Measurements from ENCODE around the gene ABHD4.
"Not testable (repeated sequence)": the region's sequence is repeated elsewhere in the genome, so short reads cannot be mapped to it uniquely, and the experiment has no call there.

Gene ABHD4

DNA sequence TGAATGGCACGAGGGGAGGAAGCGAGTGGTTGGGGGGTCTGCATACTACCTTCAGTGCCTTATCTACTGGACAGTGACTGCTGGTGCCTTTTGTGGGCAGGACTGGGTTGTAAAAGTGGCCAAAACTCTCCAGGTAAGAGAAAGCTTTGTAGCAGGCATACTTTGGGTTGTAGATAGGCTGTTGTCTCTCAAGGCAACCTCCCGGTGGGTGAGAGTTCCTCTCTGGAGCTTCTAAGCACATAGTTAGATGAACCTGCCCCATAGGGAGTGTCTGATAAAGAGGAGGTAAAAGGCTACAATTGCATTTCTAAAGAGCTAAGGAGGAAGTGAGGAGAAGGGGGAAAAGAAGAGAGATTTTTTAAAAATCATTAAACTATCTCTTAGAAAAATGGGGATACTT is 4.9 kb upstream of the ABHD4 start:
- DNase-seq = no peak

DNA sequence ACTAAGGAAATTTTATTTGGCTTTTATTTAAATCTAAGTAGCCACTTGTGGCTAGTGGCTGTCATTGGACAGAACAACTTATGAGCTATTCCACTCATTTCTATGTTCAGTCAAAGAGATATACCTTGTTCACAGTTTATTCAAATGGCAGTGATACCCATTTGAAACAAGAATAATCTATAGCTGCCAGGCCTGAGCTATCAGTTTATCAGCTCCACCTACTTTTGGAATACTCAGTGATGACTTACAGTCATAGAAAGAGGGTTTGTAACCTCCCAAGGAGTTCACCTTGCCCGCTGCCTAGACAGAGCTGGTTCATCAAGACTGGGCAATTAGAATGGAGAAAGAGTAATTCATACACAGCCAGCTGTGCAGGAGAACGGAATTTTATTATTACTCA is 4.5 kb upstream of the ABHD4 start:
- DNase-seq = no peak

DNA sequence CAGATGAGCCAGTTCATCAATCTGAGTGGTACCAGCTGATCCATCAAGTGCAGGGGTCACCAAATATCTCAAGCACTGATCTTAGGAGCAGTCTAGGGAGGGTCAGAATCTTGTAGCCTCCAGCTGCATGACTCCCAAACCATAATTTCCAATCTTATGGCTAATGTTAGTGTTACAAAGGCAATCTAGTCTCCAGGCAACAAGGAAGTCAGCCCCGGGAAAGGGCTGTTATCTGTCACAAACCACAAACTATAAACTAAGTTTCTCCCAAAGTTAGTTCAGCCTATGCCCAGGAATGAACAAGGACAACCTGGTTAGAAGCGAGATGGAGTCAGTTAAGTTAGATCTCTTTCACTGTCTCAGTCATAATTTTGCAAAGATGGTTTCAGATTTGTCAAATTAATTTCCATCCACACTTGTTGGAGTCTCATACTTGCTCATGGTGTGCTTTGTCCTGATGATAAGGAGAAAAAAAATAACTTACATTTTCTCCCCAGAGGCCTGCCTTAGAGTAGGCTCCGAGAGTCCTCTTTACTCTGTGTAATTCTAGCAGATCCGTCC is 3.9 kb upstream of the ABHD4 start:
- DNase-seq = no peak

DNA sequence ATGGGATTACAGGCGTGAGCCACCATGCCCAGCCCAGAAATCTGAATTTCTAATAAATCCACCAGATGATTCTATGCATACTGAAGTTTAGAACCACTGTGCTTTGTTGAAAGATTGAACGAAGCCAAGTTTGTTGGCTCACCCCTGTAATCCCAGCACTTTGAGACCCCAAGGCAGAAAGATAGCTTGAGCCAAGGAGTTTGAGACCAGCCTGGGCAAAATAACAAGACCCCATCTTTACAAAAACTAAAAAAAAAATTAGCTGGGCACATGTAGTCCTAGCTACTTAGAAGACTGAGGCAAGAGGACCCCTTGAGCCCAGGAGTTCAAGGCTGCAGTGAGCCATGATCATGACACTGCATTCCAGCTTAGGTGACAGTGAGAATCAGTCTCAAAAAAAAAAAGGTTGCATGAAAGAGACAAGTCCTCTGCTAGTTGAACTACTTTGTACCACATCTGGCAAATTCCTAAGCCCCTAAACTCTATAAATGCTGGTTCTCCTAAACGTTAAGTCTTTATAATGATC is 1.7 kb upstream of the ABHD4 start:
- no peak for DNase-seq

DNA sequence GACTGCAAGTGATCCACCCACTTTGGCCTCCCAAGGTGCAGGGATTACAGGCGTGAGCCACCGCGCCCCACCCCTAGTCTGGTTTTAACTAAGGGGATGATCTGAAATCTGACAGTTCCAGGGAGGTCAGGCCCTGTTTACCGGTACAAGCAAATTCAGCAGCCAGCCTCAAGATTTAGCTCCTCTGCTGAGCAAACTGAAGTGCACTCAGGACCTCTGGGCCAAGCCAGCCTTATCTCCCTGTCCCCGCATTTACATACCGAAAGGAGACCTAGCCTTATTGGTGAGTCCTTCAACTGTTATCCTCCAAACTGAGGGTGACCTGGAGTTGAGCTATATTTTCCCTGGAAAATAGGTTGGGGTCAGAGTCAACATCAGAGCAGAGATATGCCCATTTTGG is 835 bp upstream of the ABHD4 start:
- DNase-seq = no peak

DNA sequence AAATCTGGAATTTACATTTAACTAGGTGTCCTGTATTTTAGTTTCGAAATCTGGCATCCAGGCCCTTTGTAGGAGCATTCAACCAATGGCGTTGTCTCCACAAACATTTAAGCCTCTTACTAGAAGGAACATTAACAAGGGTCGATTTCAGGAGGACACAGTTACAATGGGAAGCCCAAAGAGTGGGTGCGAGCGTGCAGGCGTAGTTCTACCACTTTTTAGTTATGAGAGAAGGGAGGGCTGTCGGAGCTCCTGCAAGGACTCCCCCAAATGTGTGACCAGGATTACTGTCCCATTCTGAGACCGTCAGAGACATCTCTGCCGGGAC is 365 bp upstream of the ABHD4 start:
- DNase-seq = no peak

DNA sequence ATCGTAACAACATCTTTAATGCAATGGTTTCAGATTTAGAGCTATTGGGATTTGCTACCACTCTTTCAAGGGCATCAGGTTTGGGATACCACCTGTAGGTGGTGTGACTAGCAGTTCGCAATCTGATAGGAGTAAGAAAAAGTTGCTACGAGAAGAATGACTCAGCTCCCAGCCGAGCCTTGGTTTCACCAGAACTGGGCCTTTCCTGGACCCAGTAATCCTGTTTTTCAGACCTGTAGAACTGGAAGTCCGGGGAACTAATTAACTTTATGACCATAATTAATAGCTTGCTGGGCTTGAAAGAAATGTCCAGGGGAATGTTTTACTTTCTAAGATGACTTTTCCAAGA is 770 bp downstream of the ABHD4 start:
- DNase-seq = peak; percentile 11

DNA sequence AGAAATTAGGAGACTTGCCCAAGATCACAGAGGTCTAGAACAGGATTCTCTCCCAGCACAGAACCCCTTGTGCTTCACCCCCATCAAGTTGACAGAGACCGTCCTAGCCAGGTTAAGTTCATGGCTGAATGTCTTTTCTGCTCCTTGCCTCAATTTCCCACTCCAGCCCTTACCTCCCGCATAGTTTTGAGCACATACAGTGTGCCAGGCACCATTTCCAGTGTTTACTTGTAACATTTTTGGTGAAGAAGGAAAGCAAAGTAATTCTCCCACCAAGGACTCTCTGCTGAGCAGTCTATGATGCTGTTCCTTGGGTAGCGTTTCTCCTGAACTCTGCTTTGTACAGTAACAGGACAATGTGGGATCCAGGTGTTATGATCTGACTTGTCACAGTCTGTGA is 1.2 kb downstream of the ABHD4 start:
- DNase-seq = no peak

DNA sequence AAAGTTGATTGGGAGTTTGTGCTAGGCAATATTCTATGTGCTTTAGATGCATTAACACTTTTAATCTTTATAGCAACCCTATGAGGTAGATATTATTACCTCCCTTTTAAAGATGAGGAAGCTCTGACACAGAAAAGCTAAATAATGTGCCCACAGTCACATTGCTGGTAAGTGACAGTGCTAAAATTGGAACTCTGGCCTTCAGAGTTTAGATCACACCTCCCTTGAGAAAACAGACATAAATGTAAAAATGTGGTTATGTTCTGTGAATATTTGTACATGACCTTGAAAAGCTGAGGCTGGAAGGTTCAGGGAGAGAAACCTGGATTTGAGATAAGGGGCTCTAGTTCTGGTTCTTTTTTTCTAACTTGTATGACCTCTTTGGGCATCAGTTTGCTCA is 1.9 kb downstream of the ABHD4 start:
- no peak for DNase-seq

DNA sequence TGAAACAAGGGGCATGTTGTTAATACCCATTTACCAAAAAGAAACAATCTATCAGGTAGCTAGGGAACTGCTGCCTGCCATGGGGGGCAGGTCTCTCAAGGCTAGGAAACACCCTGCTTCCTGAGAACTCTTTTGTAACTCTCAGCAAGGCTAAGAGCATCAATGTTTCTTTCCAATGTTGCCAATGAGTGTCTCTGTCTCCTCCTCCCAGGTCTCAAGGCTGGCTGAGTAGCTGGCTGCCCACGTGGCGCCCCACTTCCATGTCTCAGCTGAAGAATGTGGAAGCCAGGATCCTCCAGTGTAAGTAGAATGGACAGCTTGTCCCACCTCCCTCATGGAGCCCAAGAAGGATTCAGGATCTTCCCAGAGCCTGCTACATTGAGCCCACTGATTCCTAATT is 3.4 kb downstream of the ABHD4 start:
- no peak for DNase-seq

DNA sequence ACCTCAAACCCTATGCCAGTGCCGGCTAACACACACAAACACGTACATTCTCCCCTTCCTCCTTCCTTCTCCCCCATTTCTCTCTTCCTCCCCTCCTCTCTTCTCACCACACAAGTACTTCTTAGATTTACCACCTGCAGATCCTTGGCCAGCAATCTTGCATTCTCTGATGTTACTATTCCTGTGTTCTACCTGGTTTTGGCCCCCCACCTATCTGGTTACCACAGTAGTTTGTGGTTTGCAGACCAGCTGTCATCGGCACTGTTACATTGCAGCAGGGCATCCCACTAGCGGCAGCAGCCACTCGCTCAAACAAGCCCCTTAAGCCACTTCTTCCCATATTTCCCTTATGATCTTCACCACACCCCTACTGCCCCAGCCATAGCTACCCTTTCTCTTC is 3.9 kb downstream of the ABHD4 start:
- DNase-seq = no peak

DNA sequence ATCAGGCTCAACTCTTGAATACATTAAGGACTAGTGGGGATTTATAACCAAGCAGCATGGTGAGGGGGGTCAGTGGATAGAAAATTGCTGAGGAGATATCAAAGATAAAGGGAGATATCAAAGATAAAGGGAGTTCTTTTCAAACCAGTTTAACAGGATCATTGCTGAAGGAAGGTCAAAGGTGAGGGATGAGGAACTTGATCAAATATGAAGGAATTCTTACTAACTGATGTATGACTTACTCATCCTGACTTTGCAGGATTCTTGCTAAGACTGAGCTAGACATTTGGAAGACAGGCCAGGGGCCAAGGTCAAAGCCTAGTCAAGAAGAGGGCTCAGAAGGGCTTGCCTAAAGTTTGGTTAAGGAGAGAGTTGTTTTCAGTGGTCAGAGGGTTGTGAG is 4.8 kb downstream of the ABHD4 start:
- no peak for DNase-seq

DNA sequence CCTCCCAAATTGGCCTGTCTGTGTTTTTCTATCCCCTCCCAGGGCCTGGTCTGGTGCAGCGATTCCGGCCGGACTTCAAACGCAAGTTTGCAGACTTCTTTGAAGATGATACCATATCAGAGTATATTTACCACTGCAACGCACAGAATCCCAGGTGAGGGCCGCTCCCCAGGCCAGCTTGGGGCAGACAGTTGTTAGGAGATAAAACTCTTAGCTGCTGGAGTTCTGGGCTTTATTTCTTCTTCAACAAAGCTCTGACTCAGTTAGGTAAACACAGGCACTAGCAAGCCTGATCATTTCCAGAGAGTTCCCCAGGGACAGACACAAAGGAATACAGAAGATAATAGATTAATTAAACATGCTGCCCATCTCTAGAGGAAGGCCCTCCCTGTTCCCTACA is 8.3 kb downstream of the ABHD4 start:
- no peak for DNase-seq

DNA sequence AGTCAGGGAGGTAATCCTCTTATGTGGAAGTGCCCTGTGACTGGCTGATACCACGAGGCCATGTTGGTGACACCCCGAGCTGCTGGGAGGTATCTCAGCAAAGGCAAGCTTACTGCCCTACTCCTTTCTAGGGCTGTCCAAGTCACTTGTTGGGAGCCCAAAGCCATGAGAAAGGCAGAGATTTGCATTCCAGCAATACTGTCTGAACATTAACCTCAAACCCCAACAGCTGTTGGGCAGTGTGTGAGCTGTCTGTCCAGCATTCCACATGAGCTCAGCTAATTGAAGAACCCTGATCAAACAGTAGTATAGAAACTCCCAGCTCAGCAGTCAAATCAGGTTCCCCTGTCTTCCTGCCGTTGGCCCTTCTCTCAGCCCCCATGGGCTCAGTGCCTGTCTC is 9.2 kb downstream of the ABHD4 start:
- DNase-seq = no peak

DNA sequence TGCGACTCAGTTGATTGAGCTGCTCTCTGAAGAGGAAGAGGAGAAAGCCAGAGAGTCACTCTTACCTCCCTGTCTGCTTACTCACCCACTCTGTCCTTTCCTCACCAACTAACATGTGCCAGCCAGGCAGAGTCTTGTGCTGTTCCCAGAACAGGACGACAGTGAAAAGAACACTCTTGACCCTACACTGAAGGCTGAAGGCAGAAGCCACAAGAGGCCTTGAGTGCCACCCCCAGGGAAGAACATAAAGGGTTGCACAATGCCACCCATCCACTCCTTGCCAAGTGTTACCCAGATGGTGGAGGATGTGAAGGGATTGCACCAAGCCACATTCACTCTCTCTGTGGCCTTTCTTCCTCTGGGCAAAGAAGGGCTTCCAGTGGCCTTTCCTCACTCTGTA is 12.8 kb downstream of the ABHD4 start:
- DNase-seq = no peak

DNA sequence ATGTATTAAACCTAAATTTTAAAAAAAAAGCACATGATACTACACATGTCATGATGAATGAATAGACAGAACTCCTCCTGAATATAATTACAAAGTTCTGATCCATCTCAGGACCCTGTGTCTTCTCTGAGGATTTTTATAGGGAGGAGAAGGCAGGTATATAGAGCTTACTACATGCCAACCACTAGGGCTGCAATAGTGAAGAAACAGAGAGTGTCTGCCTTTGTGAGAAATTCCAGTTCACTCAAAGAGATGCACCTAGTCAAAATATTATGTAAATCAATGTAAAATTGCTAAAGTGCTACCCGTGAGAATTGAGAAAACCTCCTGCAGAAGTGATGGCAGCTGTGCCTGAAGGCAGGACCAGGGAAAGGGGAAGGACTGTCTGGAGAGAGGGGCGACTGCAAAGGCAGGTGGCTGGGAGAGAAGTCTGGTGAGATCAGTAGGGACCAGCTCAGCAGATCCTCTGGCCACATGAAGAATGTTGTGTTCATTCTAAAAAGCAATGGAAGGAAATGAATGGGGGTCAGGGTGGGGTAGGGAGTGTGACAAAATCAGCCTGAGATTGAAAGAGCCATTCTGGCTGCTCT is 15.1 kb downstream of the ABHD4 start:
- DNase-seq = no peak

DNA sequence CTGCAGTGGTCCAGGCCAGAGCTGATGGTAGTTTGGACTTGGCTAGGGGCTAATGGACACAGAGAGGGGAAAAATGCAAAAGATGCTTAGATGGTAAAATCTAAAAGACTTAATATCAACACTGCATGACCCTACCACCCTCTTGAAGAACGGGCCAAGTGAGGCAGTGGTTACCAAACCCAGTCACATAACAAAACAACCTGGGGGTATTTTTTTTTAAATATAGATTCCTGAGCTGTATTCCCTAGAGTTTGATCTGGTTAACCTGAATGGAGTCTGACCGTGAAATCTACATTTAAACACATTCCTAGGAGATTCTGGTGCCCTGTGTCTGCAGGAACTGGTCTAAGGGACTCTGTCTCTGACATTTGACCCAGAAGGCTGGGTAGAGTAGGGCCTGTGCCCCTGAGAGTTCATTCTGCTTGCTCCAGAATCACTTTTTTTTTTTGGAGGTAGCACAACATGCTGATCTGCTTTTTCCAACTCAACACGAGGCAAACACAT is 15.7 kb downstream of the ABHD4 start:
- no peak for DNase-seq

DNA sequence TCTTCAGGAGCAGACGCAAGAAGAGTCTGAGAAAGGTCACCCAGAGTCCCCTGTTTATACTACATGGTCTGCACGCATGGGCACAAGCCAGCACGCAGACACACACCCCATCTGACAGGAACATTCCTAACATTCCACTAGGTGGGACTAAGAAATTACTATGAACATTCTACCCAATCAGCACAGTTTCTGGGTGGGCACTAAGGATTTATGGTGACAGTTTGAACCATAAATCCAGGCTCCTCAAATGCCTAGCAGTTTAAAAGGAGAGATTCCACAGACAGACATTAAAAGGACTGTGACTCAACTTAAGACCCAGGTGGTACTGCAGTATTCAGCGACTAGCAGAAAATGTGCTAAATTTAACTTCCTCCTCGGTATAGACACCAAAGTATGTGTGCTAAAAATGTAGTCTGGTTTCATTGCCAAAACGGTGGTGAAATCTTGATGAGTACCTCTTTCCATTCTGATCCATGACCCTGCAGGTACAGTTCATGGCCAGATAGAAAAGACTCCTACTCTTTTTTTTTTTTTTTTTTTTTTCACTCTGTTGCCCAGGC is 16.2 kb downstream of the ABHD4 start:
- no peak for DNase-seq

DNA sequence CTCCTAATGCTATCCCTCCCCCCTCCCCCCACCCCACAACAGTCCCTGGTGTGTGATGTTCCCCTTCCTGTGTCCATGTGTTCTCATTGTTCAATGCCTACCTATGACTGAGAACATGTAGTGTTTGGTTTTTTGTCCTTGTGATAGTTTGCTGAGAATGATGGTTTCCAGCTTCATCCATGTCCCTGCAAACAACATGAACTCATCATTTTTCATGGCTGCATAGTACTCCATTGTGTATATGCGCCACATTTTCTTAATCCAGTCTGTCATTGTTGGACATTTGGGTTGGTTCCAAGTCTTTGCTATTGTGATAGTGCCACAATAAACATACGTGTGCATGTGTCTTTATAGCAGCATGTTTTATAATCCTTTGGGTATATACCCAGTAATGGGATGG is 17.7 kb downstream of the ABHD4 start:
- DNase-seq = not testable (repeated sequence)

DNA sequence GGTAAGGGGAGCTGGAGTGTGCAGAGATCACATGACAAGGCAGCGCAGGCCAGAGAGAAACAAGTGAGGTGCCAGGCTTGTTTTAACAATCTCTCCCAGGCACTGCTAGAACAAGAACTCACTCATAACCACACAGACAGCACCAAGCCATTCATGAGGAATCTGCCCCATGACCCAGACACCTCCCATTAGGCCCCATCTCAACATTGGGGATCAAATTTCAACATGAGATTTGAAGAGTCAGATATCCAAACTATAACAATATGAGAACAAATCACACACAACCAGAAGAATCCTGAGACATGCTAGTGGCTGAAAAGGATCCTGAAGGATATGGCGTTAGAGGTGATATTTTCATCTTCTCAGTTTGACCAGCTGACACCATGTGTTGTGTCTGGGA is 24.2 kb downstream of the ABHD4 start:
- DNase-seq = no peak

DNA sequence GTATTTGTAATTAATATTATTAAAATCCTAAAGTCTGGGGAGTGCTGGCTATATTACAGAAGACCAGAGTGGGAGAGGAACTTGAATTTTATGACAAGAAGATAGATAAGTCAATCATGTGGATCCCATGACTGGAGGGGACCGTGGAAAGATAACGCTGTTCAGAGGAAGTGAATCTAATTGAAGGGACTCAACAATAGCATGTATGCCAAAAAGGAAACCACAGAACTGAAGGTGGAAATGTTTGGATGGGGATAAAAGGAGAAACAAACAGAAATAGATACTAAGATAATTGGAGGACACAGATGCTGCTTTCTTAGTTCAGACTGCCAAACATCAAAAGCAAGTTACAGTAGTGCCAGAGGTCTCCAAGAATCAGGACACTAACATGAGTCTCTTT is 24.9 kb downstream of the ABHD4 start:
- DNase-seq = no peak

DNA sequence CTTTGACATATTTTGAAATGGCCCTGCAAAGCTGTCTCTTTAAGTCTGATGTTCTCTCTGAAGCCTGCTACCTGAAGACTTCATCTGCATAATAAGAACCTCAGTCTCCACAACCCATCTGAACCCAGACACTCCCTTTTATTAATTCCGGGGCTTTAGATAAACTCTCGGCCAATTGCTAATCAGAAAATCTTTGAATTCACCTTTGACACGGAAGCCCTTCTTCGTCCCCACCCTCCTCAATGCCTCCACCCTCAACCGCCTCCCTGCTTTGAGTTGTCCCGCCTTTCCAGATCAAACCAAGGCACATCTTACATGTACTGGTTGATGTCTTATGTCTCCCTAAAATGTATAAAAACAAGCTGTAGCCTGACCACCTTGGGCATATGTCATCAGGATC is 28.5 kb downstream of the ABHD4 start:
- DNase-seq = no peak

DNA sequence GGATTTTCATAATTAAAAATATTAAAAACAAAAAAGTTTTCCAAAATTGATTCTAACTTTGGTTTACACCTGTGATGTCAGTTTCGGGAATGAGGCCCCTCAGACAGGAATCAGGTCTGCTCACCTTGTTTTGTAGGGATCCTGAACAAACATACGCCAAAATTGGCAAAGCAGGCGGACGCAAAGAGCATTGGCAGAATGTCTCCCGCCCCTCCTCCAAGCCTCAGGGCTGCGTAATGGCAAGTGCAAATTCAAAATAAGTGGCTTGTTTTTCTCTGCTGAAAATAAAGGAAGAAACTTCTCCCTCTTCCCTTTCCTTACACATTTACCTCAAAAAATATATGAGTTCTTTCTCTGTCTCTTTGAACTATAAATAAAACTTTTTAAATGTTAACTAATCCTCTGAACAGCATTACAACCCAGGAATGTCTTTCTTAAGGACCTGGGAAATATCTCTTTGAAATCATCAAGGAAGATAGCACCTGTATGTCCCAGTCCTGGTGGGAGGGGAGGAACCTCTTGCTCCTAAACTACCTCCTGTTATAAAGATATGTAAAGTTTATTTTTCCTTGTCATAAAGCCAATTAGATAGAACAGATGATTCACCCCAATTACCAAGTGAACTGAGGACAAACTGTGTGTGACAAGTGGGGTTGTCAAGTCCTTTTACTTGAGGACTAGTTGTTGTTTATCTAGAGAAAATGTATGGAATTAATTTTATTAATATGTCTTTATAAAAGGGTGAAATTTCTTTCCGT is 29.6 kb downstream of the ABHD4 start:
- no peak for DNase-seq

DNA sequence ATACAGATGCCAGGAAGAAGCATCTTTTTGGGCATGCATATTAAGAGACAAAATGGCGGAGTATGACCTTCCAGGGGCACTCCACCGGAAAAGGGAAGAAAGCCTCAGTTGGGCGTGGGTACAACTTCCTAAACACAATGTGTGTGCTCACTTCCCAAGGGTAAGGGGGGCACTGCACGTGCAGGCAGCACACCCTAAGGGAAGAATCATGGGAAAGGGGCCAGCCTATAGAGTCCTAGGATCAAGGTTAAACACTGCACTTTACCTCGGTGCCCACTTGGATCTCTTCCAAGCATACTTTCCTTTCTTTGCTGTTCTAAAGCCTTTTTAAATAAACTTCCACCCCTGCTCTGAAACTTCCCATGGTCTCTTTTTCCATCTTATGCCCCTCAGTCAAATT is 31.3 kb downstream of the ABHD4 start:
- no peak for DNase-seq
